ENCODE data around the gene SRP68. TPM values are rescaled to one million over a fixed set of nuclear protein-coding genes. Genes with fewer than 3 reads are reported as not detected.

Gene SRP68
- polyA plus RNA-seq, 1 of the 3 experiments (the other 2 are of a cell fraction) = 76.8 TPM

DNA sequence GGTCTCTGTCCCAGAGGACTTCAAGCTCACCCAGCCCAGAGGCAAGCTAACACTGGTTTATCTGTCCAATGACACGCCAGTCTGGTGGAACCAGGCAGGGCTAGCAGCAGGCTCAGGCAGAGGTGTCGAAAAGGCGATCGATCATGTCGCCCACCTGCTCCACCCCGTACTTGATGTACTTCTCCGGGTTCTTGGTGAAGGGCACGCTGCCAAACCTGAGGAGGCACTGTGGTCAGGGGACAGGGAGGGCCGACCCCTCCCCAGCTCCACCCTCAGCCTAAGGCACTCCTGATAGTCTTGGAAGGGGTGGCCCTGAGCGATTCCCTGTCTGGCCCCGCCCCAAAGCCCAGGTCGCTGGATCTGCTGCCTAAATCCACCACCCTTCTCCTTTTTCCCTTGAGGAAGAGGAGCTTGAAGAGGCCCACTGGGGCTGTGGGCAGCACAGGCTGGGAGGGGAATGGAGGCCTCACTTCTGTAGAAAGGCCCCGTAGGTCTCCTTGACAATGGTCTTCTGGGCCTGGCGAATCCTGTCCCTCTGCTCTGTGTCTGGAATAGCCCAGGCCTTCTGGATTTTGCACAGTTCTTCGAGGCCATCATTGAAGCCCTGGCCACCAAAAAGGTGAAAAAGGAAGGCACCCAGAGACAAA, 11.3 kb upstream of the SRP68 start:
- 89% methylated on average over 13 of the region's 15 CpGs for WGBS (ENCODE audit: low lambda C conversion rate)
- Histone ChIP-seq H3K9me2 (no peaks in the 10 kb centered on the region), H3K27me3 (ENCODE audit: insufficient read depth) (peaks cover 20% of the 10 kb centered on the region), H2AFZ (ENCODE audit: low read depth) (no peak overlapping the region), H3K36me3 (replicated peaks in 1 of 2; ENCODE audit: control insufficient read depth in 1 of 2, insufficient read depth in 2 of 2, low read length in 1 of 2) (peaks cover 24 to 62% of the 10 kb centered on the region in 2 experiments), H3K27ac (ENCODE audit: low read depth in 2 of 2, low read length in 1 of 2) (no peak overlapping the region), H3K4me1 (ENCODE audit: control insufficient read depth in 1 of 2, insufficient read depth in 2 of 2, low read depth in 1 of 2, low read length in 1 of 2) (peaks cover 0 to 23% of the 10 kb centered on the region in 2 experiments; a peak in 1 of 4 replicates), H3K79me2 (ENCODE audit: insufficient read depth) (no peaks in the 10 kb centered on the region), H3K9me3 (no peaks in the 10 kb centered on the region), H3K4me3 (ENCODE audit: low read depth in 2 of 2, low read length in 1 of 2) (no peak overlapping the region), H3F3A (replicated peaks; ENCODE audit: insufficient read depth) (peaks cover 18% of the 10 kb centered on the region), H3K9ac (no peak overlapping the region), H4K20me1 (ENCODE audit: insufficient read depth) (no peaks in the 10 kb centered on the region; the same call in 1 of the 2 replicates), H3K4me2 (no peak overlapping the region)
- POLR2A ChIA-PET = interaction anchor here (0.6 to 0.9 kb wide), 2 partner anchors 9 to 211 kb away, joined by 3 to 4 read pairs; no protein-coding TSS in a partner anchor
- no peak for TF ChIP-seq MEF2A (IDR thresholded peaks at IDR 0.05; ENCODE audit: borderline replicate concordance, low read depth)
- TF ChIP-seq RAD21 (IDR thresholded peaks at IDR 0.05; ENCODE audit: low read length) = no peak
- CTCF ChIA-PET = interaction anchor here (0.8 to 0.9 kb wide), 3 partner anchors 178 to 196 kb away, joined by 3 to 6 read pairs (median 5); no protein-coding TSS in a partner anchor
- peak; percentile 27 for DNase-seq

GRCh38 chr17:76082326-76083251, 10.3 kb upstream of the SRP68 start:
- Histone ChIP-seq H3K27me3 (ENCODE audit: insufficient read depth) (peaks cover 31% of the 10 kb centered on the region), H3K4me3 (ENCODE audit: low read depth in 2 of 2, low read length in 1 of 2) (no peak overlapping the region), H3K9me2 (no peaks in the 10 kb centered on the region), H4K20me1 (ENCODE audit: insufficient read depth) (no peaks in the 10 kb centered on the region; the same call in 1 of the 2 replicates), H3K36me3 (replicated peaks in 1 of 2; ENCODE audit: control insufficient read depth in 1 of 2, insufficient read depth in 2 of 2, low read length in 1 of 2) (peaks cover 24 to 51% of the 10 kb centered on the region in 2 experiments), H3K9ac (no peak overlapping the region), H3K9me3 (no peaks in the 10 kb centered on the region), H3K27ac (ENCODE audit: low read depth in 2 of 2, low read length in 1 of 2) (no peak overlapping the region), H3K4me2 (no peak overlapping the region), H3F3A (replicated peaks; ENCODE audit: insufficient read depth) (peaks cover 19% of the 10 kb centered on the region), H3K4me1 (ENCODE audit: control insufficient read depth in 1 of 2, insufficient read depth in 2 of 2, low read depth in 1 of 2, low read length in 1 of 2) (peaks cover 0 to 23% of the 10 kb centered on the region in 2 experiments; a peak in 1 of 4 replicates), H3K79me2 (ENCODE audit: insufficient read depth) (no peaks in the 10 kb centered on the region), H2AFZ (ENCODE audit: low read depth) (no peak overlapping the region)
- TF ChIP-seq REST (IDR thresholded peaks at IDR 0.05; ENCODE audit: low read depth, low read length) = no peak
- TF ChIP-seq EP300 (IDR thresholded peaks at IDR 0.05; ENCODE audit: borderline replicate concordance in 1 of 2, low read depth in 1 of 2, low read length in 1 of 2) = no peak
- TF ChIP-seq, protein P1, sequence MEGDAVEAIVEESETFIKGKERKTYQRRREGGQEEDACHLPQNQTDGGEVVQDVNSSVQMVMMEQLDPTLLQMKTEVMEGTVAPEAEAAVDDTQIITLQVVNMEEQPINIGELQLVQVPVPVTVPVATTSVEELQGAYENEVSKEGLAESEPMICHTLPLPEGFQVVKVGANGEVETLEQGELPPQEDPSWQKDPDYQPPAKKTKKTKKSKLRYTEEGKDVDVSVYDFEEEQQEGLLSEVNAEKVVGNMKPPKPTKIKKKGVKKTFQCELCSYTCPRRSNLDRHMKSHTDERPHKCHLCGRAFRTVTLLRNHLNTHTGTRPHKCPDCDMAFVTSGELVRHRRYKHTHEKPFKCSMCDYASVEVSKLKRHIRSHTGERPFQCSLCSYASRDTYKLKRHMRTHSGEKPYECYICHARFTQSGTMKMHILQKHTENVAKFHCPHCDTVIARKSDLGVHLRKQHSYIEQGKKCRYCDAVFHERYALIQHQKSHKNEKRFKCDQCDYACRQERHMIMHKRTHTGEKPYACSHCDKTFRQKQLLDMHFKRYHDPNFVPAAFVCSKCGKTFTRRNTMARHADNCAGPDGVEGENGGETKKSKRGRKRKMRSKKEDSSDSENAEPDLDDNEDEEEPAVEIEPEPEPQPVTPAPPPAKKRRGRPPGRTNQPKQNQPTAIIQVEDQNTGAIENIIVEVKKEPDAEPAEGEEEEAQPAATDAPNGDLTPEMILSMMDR (IDR thresholded peaks at IDR 0.05) = no peak
- peak; percentile 63; the same call in 1 of the 2 replicates for TF ChIP-seq NFIC (IDR thresholded peaks at IDR 0.05; ENCODE audit: borderline replicate concordance)
- no peak for TF ChIP-seq EZH2phosphoT487 (IDR thresholded peaks at IDR 0.05; ENCODE audit: borderline replicate concordance, low read depth)
- WGBS (ENCODE audit: low lambda C conversion rate) = 90% methylated on average over 18 of the region's 20 CpGs
- peak; percentile 38 for DNase-seq
- ChIA-PET POLR2A (interaction anchor here (0.6 to 3.4 kb wide), 2 partner anchors 10 to 84 kb away, joined by 3 to 20 read pairs; no protein-coding TSS in a partner anchor), CTCF (interaction anchor here (0.8 to 3.0 kb wide), 6 partner anchors 9 to 197 kb away, joined by 3 to 21 read pairs (median 6); no protein-coding TSS in a partner anchor)
